HEK293T (cell line): Measurements from ENCODE around the gene USE1.

Experiments used
- BHLHE40 ChIP-seq: fragments of 450-650 bp; IDR thresholded peaks from 2 replicates; pipeline ENCODE4 v1.6.1; 2016; ENCODE audit warnings: mild to moderate bottlenecking, moderate library complexity, borderline replicate concordance
- FOXA1 ChIP-seq: fragments of 450-650 bp; IDR thresholded peaks from 2 replicates; pipeline ENCODE4 v1.6.1; 2016; ENCODE audit warnings: mild to moderate bottlenecking
- FOXM1 ChIP-seq: fragments of 450-650 bp; IDR thresholded peaks from 2 replicates; pipeline ENCODE4 v1.6.1; 2017; ENCODE audit warnings: mild to moderate bottlenecking, borderline replicate concordance
- LEF1 ChIP-seq: fragments of 450-650 bp; IDR thresholded peaks from 2 replicates; pipeline ENCODE4 v1.6.1; 2017; ENCODE audit warnings: mild to moderate bottlenecking, borderline replicate concordance
- TARDBP ChIP-seq: fragments of 450-650 bp; IDR thresholded peaks from 2 replicates; pipeline ENCODE4 v1.6.1; 2016
- ZNF384 ChIP-seq: fragments of 450-650 bp; IDR thresholded peaks from 2 replicates; pipeline ENCODE4 v1.6.1; 2016
- TF ChIP-seq, protein P1 (sequence below): fragments of 450-650 bp; IDR thresholded peaks from 2 replicates; pipeline ENCODE4 v1.6.1; 2016

DNA sequence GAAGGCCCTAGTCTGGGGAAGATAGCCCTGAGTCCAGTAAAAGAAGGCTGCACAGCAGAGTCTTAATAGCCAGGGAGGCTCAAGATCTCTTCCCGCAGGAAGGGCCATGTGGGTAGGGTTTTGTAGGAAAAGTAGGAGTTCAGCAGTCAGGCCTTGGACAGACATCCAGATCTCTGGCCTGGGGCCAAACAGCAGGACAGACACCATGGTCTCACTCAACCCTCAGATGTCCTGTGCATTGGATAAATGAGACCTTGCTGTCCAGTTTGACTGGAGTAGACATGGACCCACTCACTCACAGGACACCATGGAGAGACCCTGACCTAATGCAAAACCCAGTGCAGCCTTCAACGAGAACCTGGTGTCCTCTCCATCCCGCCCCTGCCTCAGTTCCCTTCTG lies 14.7 kb downstream of the USE1 start:
- no peak for TF ChIP-seq LEF1
- TF ChIP-seq FOXA1, result no peak
- TF ChIP-seq, protein P1, sequence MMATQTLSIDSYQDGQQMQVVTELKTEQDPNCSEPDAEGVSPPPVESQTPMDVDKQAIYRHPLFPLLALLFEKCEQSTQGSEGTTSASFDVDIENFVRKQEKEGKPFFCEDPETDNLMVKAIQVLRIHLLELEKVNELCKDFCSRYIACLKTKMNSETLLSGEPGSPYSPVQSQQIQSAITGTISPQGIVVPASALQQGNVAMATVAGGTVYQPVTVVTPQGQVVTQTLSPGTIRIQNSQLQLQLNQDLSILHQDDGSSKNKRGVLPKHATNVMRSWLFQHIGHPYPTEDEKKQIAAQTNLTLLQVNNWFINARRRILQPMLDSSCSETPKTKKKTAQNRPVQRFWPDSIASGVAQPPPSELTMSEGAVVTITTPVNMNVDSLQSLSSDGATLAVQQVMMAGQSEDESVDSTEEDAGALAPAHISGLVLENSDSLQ, result no peak
- TF ChIP-seq ZNF384, result no peak
- no peak for TF ChIP-seq FOXM1
- no peak for TF ChIP-seq BHLHE40
- TF ChIP-seq TARDBP, result no peak
